Muscle of leg (tissue), 11 donors: ENCODE data around the gene DHODH. TPM values are rescaled to one million over a fixed set of nuclear protein-coding genes. Genes with fewer than 3 reads are reported as not detected.
"Not testable (repeated sequence)": the region's sequence is repeated elsewhere in the genome, so short reads cannot be mapped to it uniquely, and the experiment has no call there.

Experiments
- DNase-seq: peaks from one replicate; pipeline ENCODE4 v3.0.0; 2013
- H3K27ac ChIP-seq: one replicate; pipeline ENCODE4 v1.5.1; 2013; ENCODE audit warnings: mild to moderate bottlenecking, low read length, control low read depth
- H3K27me3 ChIP-seq: one replicate; pipeline ENCODE4 v1.6.1; 2013; ENCODE audit warnings: low read length; ENCODE audit not compliant: control insufficient read depth, insufficient read depth
- H3K36me3 ChIP-seq: one replicate; pipeline ENCODE4 v1.6.1; 2013; ENCODE audit warnings: low read length; ENCODE audit not compliant: control insufficient read depth, insufficient read depth
- H3K4me1 ChIP-seq: one replicate; pipeline ENCODE4 v1.6.1; 2013; ENCODE audit warnings: low read length; ENCODE audit not compliant: control insufficient read depth, insufficient read depth
- H3K4me3 ChIP-seq: one replicate; pipeline ENCODE4 v1.5.1; 2013; ENCODE audit warnings: low read length, control low read depth
- H3K9me3 ChIP-seq: replicated peaks from 2 replicates; pipeline ENCODE4 v1.6.1; 2013; ENCODE audit warnings: low read depth, low read length; ENCODE audit not compliant: control insufficient read depth
- WGBS: methylation state at CpG from one replicate; pipeline ENCODE4 v1.1.5; 2013; ENCODE audit warnings: missing lambda C conversion rate; ENCODE audit not compliant: insufficient coverage; 5-methylcytosine and 5-hydroxymethylcytosine counted together
- polyA plus RNA-seq, 8 donors: library from polyadenylated mRNA; unstranded; fragments of 120-200 nt; gene quantifications; one replicate each; pipeline versions ENCODE4 v1.2.1 to v1.2.3, GENCODE V29; 2013; ENCODE audit warnings: inconsistent platforms in 1 of 8, low replicate concordance in 1 of 8; ENCODE audit not compliant: insufficient read length in 8 of 8, insufficient read depth in 1 of 8
- total RNA-seq: library from RNA; stranded (reverse); fragments of 120-200 nt; gene quantifications from one replicate; pipeline ENCODE4 v1.2.4, GENCODE V29; 2013

DHODH gene
- total and polyA plus RNA-seq, 9 donors, result 7.2 to 12.4 (median 10.3) TPM

DNA sequence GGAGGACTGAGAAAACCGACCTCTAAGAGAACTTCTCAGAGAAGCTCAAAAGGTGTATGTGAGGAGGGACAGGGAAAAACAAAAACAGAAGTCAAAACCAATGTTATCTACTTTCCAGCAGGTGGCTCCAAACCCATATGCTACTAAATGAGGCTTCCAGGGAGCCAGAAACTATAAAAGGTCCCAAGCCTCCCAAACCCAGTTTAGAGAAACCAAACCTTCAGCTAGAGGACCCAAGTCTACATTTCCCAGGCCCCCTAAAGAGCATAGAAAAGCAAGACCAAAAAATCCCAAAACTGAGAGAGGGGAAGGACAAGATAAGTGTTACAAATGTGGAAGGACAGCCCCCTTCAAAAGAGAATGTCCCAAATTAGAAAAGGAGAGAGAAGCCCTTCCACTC, 58.2 kb downstream of the DHODH start:
- peak; percentile 50 for DNase-seq

DNA sequence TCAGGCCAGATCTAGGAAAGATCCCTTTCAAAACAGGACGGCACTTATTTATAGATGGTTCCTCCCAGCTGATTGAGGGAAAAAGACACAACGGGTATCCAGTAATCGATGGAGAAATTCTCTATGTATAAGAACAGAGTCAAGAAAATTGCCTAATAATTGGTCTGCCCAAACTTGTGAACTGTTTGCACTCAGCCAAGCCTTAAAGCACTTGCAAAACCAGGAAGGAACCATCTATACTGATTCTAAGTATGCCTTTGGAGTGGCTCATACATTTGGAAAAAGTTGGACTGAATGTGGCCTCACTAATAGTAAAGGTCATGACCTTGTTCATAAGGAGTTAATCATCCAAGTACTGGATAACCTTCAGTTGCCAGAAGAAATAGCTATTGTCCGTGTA, 60.4 kb downstream of the DHODH start:
- no peaks in the 10 kb centered on the region for H3K36me3 ChIP-seq
- DNase-seq, result no peak
- no peaks in the 10 kb centered on the region for H3K27me3 ChIP-seq
- H3K9me3 ChIP-seq, result no peaks in the 10 kb centered on the region
- no peak overlapping the region for H3K4me3 ChIP-seq
- no peaks in the 10 kb centered on the region for H3K4me1 ChIP-seq
- no peak overlapping the region for H3K27ac ChIP-seq
- no CpG with 5 or more reads among the region's 4 CpGs for WGBS

More for the DNA sequence above, 58.2 kb downstream of the DHODH start:
- Histone ChIP-seq H3K4me1 (no peaks in the 10 kb centered on the region), H3K27me3 (no peaks in the 10 kb centered on the region), H3K4me3 (no peak overlapping the region), H3K9me3 (no peaks in the 10 kb centered on the region), H3K36me3 (no peaks in the 10 kb centered on the region), H3K27ac (no peak overlapping the region)
- no CpG with 5 or more reads among the region's 1 CpG for WGBS

DNA sequence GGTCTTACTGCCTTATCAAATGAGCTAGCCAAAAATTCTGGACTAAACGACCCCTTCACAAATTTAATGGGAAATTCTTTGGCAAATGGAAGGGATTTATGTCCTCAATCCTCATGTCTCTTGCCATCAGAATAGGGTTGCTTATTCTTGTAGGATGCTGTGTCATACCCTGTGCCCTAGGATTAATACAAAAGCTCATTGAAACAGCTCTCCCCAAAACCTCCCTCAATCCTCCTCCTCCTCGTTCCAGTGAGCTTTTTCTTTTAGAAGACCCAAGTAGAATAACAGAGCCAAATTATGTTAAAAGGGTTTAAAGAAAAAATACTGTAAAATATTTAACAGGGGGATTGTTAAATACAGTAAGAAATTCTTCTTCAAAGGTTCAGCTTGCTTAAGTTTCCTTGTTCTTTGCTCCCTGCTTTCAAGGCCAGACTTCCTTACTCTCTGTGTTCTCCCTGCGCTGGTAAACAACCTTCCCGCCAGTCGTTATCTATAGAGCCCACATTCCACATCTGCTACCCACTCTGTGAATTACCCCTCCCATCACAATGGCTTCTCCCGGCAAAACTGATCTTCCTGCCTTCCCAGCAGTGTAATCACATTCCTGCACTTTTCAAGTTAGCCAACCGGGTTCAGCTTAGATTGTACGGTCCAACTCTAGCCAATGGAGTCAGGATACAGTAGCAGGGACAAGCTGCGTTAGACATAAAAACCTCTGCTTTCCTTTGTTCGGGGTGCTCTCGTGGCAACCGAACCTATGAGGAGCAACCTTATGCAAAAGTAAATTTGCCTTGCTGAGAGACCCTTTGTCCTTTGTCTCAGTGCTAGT, 64.2 kb downstream of the DHODH start:
- H3K27me3 ChIP-seq, result no peaks in the 10 kb centered on the region
- no peak for DNase-seq
- no peak overlapping the region for H3K27ac ChIP-seq

DNA sequence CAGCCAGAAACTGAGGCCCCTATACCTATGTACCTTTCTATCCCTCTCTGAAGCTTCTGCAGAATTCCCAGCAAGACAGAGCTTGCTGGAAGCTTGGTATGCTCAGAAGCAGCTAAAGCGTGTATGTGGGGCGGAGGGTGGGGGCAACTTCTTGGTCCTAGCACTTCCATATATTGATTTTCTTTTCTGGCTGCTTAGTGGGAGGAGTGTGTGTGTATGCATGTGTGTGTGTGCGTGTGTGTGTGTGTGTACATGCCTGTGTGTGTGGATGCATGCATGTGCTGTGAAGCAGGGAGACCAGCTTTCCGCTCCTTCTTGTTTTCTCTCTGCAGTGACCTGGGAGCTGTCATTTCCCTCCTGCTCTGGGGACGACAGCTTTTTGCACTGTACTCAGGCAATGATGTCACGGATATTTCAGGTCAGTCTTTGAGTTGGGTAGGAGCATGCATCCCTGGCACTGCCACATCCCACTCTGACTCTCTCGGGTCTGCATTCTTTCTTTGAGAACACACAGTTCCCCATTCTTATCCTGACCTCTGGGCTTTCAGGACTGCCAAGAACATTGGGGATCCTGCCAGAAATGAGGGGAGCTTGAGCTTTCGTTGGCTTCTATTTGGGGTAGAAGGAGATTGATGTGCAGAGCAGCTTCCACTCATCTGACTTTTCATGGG, 65.2 kb downstream of the DHODH start:
- H3K27me3 ChIP-seq, result no peaks in the 10 kb centered on the region
- H3K36me3 ChIP-seq, result peaks cover 2% of the 10 kb centered on the region
- WGBS, result no CpG with 5 or more reads among the region's 8 CpGs
- H3K27ac ChIP-seq, result no peak overlapping the region
- no peaks in the 10 kb centered on the region for H3K4me1 ChIP-seq
- H3K4me3 ChIP-seq, result no peak overlapping the region
- no peaks in the 10 kb centered on the region for H3K9me3 ChIP-seq
- DNase-seq, result peak; percentile 14

More for the DNA sequence above, 64.2 kb downstream of the DHODH start:
- 41% methylated on average over 6 of the region's 12 CpGs for WGBS
- no peaks in the 10 kb centered on the region for H3K4me1 ChIP-seq
- no peaks in the 10 kb centered on the region for H3K9me3 ChIP-seq
- peaks cover under 1% of the 10 kb centered on the region for H3K36me3 ChIP-seq
- no peak overlapping the region for H3K4me3 ChIP-seq

DNA sequence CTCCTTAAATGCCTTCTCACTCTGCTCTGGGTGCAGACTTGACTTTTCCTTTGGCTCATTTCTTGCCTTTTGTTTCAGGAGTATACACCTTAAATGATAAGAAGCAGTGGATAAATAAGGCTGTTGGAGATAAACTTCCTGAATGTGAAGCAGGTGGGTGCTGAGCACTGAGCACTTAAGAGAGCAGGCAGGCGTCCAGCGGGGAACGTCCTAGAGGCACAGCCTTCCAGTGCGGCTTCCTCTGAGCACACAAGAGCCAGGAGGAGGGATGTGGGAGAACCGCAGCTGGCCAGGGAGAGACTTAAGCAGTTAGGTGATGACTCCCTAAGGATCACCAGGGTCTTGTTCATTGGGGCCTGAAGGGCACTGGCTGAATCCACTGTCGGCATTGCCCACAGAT, 66.5 kb downstream of the DHODH start:
- not testable (repeated sequence) for H3K4me1 ChIP-seq, DNase-seq, H3K9me3 ChIP-seq, H3K36me3 ChIP-seq, H3K27ac ChIP-seq, H3K27me3 ChIP-seq, H3K4me3 ChIP-seq
- WGBS, result 65% methylated on average over 2 of the region's 6 CpGs

Other genes starting within 250 kb of the DHODH start
- gene AP1G1, start 199.9 kb upstream of the DHODH start, total RNA-seq, result 33.7 TPM
- 10 to 100 TPM; 34.7 to 42.7 (median 39.5) TPM for gene AP1G1, start 199.9 kb upstream of the DHODH start, polyA plus RNA-seq
- gene ATXN1L, start 162.8 kb upstream of the DHODH start, total RNA-seq, result 11.3 TPM
- 10 to 100 TPM; 14.3 to 23.0 (median 18.6) TPM for gene ATXN1L, start 162.8 kb upstream of the DHODH start, polyA plus RNA-seq
- gene ZNF821, start 124.6 kb upstream of the DHODH start, total RNA-seq, result 8.5 TPM
- 10 to 100 TPM in 3 of 8 donors, 1 to 10 TPM in 5; 7.3 to 11.4 (median 9.3) TPM for gene ZNF821, start 124.6 kb upstream of the DHODH start, polyA plus RNA-seq
- 137 TPM for gene IST1, start 113.2 kb upstream of the DHODH start, total RNA-seq
- gene IST1, start 113.2 kb upstream of the DHODH start, polyA plus RNA-seq, result 100 to 1,000 TPM; 131 to 168 (median 141) TPM
- gene PKD1L3, start 8.3 kb upstream of the DHODH start, total RNA-seq, result 0.09 TPM
- under 1 TPM in 6 of 8 donors, not detected in 2; 0.02 to 0.21 (median 0.05) TPM for gene PKD1L3, start 8.3 kb upstream of the DHODH start, polyA plus RNA-seq
- gene HP, start 45.8 kb downstream of the DHODH start, total RNA-seq, result 0.13 TPM
- gene HP, start 45.8 kb downstream of the DHODH start, polyA plus RNA-seq, result 1 to 10 TPM in 4 of 8 donors, under 1 TPM in 4; 0.48 to 1.5 (median 0.99) TPM
- gene HPR, start 54.5 kb downstream of the DHODH start, total RNA-seq, result not detected
- gene HPR, start 54.5 kb downstream of the DHODH start, polyA plus RNA-seq, result under 1 TPM in 3 of 8 donors, not detected in 5; 0.25 to 0.34 (median 0.26) TPM
- 11.3 TPM for gene TXNL4B, start 84.9 kb downstream of the DHODH start, total RNA-seq
- gene TXNL4B, start 84.9 kb downstream of the DHODH start, polyA plus RNA-seq, result 10 to 100 TPM in 7 of 8 donors, 1 to 10 TPM in 1; 9.8 to 13.5 (median 11.2) TPM
- 47.3 TPM for gene DHX38, start 85.1 kb downstream of the DHODH start, total RNA-seq
- 10 to 100 TPM; 48.8 to 63.6 (median 56.4) TPM for gene DHX38, start 85.1 kb downstream of the DHODH start, polyA plus RNA-seq
- gene PMFBP1, start 163.4 kb downstream of the DHODH start, total RNA-seq, result 0.40 TPM
- gene PMFBP1, start 163.4 kb downstream of the DHODH start, polyA plus RNA-seq, result 1 to 10 TPM in 7 of 8 donors, under 1 TPM in 1; 0.49 to 3.7 (median 1.8) TPM